PC-3 (cell line): ENCODE measurements around the gene TMPRSS15.

Source experiments
- EZH2 ChIP-seq: fragments of 300-600 bp; sonication (generic); IDR thresholded peaks from one replicate; pipeline ENCODE4 v1.6.1; 2017; ENCODE audit warnings: antibody characterized with exemption, mild to moderate bottlenecking, low read length; ENCODE audit not compliant: unreplicated experiment
- EZH2phosphoT487 ChIP-seq: fragments of 300-600 bp; sonication (generic); IDR thresholded peaks from 2 replicates; pipeline ENCODE4 v1.6.1; 2018; ENCODE audit warnings: mild to moderate bottlenecking, antibody characterized with exemption, low read length, borderline replicate concordance
- TF ChIP-seq, protein P1 (sequence below): fragments of 300-600 bp; sonication (generic); conservative IDR thresholded peaks from 2 replicates; pipeline ENCODE4 v1.5.1; 2017; ENCODE audit warnings: antibody characterized with exemption, low read depth, mild to moderate bottlenecking, low read length

- TF ChIP-seq, protein P1, sequence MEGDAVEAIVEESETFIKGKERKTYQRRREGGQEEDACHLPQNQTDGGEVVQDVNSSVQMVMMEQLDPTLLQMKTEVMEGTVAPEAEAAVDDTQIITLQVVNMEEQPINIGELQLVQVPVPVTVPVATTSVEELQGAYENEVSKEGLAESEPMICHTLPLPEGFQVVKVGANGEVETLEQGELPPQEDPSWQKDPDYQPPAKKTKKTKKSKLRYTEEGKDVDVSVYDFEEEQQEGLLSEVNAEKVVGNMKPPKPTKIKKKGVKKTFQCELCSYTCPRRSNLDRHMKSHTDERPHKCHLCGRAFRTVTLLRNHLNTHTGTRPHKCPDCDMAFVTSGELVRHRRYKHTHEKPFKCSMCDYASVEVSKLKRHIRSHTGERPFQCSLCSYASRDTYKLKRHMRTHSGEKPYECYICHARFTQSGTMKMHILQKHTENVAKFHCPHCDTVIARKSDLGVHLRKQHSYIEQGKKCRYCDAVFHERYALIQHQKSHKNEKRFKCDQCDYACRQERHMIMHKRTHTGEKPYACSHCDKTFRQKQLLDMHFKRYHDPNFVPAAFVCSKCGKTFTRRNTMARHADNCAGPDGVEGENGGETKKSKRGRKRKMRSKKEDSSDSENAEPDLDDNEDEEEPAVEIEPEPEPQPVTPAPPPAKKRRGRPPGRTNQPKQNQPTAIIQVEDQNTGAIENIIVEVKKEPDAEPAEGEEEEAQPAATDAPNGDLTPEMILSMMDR = no peak
- TF ChIP-seq EZH2phosphoT487 (no peak), EZH2 (no peak)
Observed at GRCh38 chr21:18382141-18382540, 21.4 kb downstream of the TMPRSS15 start.
